K562 treated with DMSO at 1 percent for 48 hours (cell line): Measurements from ENCODE around the gene LTB4R2. TPM values are rescaled to one million over a fixed set of nuclear protein-coding genes. Genes with fewer than 3 reads are reported as not detected.

Experiments
- total RNA-seq: library from RNA; unstranded; fragments of 300-600 nt; gene quantifications from 2 replicates; pipeline ENCODE4 v1.2.3, GENCODE V29; 2022; ENCODE audit warnings: low replicate concordance; ENCODE audit errors: extremely low read depth

LTB4R2 gene, protein sequence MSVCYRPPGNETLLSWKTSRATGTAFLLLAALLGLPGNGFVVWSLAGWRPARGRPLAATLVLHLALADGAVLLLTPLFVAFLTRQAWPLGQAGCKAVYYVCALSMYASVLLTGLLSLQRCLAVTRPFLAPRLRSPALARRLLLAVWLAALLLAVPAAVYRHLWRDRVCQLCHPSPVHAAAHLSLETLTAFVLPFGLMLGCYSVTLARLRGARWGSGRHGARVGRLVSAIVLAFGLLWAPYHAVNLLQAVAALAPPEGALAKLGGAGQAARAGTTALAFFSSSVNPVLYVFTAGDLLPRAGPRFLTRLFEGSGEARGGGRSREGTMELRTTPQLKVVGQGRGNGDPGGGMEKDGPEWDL
- not detected in 2 replicates for total RNA-seq

DNA sequence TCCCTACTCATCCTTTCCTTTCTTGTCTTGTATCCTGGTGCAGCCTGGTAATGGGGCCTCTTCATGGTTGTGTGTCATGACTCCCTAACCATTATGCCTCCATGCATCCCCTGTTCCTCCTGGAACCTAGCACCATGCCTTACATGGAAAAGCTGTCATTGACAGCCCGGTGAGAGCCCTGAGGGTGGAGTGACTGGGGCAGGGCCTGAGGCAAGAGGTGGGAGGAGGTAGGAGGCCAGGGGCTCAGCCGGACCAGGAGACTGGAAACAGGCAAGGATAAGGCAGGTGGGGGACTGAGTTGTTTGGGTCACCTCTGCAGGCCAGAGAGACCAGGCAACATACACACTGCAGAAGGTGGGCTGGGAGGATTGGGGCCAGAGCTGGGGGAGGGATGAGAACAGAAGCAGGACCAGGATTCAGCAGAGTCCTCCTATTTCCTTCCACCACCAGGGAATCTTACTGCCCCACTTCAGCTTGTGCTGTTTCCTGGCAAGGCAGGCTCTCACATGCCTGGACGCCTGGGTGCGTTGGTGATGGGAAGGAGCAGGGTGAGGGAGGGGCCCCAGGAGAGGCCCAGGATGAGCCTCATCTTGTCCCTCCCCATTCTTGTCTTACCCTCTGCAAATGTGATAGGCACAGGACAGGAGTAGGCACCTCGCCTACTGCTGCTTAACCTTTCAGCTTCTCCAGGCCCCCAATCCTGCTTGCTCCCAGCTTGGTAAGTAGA lies at the start of gene LTB4R2:
LTB4R2 (plus strand) TSS at position 603 of the 727 bp plus-strand sequence. CDS start 525 bp downstream, outside the sequence.

DNA sequence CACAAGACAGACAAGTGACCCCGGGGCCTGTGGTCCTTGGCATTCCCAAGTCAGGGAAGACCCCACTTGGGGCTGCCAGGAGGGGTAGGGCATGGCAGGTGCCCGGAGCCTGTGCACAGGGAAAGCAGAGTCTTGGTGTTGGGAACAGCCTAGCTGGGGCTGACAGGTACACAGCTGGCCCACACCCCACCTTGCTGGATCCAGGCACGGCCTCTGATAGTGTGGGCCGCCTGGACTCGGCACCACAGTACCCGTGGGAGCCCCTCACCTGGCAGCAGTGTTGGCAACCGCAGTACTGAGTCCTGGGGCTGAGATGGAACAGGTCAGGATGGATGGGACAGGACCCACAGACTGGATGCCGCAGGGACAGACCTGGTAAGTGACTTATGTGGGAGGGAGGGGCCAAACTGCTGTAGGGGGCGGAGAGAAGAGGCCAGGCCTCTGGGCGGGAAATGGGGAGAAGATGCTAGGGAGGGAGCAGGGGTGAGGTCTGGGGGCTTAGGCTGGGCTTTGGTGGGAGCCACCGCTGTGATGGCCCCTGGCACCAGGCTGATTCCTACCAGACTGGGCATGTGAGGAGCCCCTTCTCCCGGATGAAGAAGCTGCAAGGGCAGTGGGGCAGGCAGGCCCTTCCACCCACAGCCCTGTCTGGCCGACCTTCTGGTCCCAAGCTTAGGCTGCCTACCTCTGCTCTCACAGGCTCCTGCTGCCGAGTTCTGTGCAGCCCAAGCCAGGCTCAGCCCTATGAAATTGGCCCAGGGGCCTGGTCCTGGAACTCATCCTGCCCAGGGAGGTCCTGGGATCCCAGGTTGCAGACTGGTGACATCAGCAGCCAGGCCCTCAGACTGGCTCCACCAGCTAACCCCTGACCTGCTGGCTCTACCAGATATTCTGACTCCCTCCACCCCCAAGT lies 46.9 kb upstream of the LTB4R2 start, which contains the start of gene TGM1:
TGM1 (minus strand) TSS at position 357 of the 913 bp plus-strand sequence. CDS start 825 bp downstream, outside the sequence.

DNA sequence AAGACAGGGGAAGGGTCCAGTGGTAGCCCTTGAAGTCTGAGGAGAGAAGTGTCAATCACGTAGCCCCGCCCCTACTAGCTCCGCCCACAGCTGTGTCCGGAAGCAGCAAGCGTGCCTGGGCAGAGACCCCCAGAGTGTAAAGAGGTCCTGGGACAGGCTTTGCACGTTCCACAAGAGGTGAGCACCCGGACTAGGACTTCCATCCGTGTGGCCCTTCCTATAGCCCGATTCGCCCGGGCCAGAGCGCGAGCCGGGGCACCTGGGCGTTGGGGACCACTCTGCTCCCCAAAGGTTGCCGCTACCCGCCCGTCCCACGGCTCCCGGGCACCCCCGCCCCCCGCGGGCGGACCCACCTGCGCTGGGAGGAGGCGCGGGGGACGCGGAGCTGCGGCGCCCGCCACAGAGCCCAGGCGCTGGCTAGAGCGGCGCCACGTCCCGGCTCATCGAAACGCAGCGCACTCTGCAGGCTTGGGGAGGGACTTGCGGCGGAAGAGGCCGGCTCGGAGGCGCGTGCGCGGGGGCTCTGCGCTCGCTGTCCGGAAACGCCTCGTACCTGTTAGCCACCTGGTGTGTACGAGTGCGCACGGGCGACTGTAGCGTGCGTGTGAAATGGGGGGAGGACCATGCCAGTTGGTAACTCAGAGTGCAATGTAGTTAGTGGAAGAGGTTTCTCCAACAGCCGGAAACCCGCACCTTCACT lies 38.7 kb upstream of the LTB4R2 start, which contains the start of gene RABGGTA:
RABGGTA (minus strand) TSS at position 464 of the 700 bp plus-strand sequence. CDS start 482 bp downstream, outside the sequence.

DNA sequence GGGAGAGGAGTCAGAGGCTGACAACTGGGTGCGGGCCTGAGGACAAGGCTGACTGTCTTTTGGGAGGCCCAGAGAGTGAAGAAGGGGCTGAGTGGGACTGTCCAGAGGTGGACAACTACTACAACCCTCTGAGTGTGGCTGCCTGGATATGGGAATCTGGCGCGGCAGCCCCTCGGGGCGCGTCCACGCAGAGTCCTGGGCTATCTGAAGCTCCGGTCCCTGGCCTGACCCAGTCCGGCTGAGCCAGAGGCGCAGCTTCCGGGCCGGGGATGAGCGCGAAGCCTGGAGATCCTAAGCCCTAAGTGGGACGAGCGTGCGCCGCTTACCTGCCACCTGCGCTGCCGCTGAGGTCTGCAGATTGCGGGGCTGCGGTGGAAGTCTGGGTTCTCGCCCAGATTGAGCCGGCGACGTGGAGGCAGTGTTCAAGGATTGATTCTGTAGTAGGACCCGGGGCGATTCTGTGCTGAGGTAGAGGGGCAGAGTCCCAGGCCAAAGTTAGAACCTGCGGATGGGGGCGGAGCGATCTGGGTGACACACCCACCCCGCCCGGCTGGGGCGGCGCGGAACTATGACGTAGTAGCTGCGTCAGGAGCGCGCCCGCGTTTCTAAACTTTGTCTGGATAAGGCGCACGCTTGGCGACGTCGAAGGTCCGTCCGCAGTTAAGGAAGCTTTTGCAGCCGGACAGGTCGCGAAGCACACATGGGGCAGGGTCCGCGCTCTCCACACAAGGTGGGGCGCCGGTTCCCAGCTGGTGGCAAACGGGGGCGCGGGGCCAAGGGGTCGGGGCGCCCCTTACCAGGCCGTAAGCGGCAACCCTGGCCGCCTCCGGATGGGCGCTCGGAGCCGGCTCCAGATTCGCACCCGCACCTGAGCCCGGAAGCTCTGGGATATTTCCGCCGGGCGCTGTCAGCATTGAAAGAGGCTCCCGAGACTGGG lies 10.4 kb upstream of the LTB4R2 start, which contains the start of the genes DHRS1 and NOP9:
DHRS1 (minus strand) TSS at position 526 of the 937 bp plus-strand sequence. CDS start 674 bp downstream, outside the sequence.
NOP9 (plus strand) TSS at position 596 of the 937 bp plus-strand sequence; CDS start at position 701, 105 bp downstream.

DNA sequence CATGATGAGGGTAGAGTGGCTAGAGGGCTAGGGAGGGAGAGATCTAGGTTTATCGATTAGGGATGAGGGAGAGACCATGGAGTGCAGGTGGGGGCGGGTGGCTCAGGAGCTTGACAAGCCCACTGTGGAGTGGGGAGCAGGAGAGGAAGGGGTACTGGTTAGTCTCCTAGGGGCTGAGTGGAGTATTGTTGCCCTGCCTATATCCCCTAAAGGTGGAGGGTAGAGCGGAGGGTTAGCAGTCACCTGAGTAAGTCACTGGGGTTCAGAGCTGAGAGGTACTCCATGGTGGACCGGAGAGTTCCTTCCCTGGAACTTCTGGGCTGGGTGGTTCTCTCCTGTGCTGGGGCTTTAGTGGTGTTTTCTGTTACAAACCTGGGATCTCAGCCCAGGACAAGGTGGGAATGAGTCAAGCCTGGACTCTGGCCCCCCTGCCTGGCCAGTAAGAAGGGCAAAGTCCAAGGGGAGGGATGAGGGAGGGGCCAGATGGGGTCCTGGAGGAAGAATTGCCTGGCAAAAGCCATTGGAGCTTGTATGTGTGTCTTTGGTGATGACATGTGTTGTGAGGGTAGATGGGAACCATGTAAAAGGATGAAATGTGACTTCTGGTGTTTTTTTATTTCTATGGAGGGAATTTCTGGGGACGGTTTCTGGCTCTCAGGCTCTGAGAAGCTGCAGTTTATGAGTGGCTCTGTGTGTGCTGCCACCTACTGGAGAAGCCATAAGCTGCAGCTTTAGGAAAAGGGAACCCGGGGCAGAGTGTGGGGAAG lies 2.2 kb upstream of the LTB4R2 start, which contains the start of gene CIDEB:
CIDEB (minus strand) TSS at position 403 of the 767 bp plus-strand sequence; CDS start at position 284, 119 bp downstream.

DNA sequence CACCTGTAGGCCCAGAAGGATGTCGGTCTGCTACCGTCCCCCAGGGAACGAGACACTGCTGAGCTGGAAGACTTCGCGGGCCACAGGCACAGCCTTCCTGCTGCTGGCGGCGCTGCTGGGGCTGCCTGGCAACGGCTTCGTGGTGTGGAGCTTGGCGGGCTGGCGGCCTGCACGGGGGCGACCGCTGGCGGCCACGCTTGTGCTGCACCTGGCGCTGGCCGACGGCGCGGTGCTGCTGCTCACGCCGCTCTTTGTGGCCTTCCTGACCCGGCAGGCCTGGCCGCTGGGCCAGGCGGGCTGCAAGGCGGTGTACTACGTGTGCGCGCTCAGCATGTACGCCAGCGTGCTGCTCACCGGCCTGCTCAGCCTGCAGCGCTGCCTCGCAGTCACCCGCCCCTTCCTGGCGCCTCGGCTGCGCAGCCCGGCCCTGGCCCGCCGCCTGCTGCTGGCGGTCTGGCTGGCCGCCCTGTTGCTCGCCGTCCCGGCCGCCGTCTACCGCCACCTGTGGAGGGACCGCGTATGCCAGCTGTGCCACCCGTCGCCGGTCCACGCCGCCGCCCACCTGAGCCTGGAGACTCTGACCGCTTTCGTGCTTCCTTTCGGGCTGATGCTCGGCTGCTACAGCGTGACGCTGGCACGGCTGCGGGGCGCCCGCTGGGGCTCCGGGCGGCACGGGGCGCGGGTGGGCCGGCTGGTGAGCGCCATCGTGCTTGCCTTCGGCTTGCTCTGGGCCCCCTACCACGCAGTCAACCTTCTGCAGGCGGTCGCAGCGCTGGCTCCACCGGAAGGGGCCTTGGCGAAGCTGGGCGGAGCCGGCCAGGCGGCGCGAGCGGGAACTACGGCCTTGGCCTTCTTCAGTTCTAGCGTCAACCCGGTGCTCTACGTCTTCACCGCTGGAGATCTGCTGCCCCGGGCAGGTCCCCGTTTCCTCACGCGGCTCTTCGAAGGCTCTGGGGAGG lies 985 bp downstream of the LTB4R2 start, which contains the start of gene LTB4R:
LTB4R (plus strand) TSS at position 857 of the 959 bp plus-strand sequence. CDS start 4,150 bp downstream, outside the sequence.

DNA sequence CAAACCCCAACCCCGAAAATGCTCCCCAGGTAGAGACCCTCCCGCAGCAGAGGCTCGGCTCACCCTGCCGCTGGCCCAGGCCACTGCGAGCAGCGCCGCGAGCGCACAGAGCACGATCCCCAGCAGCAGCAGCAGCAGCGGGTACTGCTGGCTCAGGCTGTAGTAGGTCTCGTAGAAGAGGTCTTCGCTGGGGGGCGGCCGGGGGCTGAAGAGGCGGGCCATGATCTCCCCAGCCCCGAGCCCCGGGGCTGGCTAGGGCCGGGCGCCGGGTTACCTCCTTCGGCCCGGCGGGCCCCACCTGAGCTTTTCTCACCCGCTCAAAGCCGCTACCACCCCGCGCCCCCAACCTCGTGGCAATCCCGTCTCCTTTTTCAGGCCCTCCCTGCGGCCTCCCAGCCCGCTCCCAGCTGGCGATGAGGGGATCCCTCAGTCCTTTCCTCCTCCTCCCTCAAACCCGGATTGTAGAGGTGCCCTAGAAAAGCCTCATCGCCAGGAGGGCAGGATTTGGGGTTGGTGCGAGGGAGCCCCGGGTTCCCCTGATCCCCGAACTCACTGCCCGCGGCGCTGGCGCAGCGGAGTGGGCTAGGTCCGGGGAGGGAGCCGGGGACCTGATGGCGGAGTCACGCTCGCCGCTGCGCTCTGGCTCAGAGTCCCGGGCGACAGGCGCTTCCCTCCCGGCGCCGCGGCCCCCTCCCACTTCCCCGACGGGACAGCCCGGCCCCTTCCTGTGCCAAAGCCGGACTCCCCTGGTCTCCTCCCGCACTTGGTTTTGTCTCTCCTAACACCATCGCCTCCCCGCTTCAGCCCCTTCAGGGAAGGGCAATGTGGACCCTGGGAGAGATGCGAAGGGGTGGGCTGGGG lies 24.7 kb downstream of the LTB4R2 start, which contains the start of gene ADCY4:
ADCY4 (minus strand) TSS at position 641 of the 861 bp plus-strand sequence; CDS start at position 222, 419 bp downstream.

DNA sequence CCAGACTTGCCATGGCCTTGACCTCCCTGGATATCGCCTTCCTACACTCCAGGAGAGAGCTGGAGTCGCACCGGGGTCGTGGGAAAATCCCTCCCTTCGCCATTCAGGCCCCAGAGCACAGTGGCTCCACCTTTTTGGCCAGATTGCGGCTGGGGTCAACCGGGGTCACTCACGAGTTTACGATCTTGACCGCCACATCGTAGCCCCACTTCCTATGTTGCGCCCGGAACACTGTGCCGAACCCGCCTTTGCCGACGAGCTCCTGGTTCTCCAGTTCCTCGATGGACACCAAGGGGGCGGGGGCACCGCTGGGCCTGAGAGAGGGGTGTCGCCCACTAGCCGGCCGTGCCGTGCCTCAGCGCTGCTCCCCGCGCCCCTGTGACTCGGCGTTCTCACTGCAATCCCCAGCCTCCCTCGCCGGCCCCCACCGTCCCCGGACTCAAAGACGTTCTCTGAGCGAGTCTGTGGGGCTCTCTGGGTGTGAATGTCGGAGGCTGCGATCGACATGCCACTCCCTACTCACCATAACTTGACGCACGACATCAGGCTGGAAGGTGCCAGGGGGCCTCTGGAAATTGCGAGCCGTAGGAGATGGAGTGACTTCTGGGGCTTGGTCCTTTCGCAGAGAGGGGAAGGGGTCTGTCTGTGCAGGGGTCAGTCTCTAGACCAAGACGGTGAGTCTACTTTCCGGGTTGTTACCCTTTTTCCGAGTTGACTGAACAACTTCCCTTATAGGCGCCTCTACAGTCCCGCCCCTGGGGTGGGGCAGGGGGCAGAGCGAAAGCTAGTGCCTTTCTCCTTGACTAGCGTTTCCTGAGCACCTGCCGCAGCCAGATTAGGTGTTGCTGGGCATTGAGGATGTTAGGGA lies 29.6 kb downstream of the LTB4R2 start, which contains the start of gene RIPK3:
RIPK3 (minus strand) TSS at position 708 of the 868 bp plus-strand sequence; CDS start at position 543, 165 bp downstream.

Other genes with a start within 250 kb of the LTB4R2 start
- not detected in 2 replicates for gene CPNE6, start 238.6 kb upstream of the LTB4R2 start, total RNA-seq
- not detected in 2 replicates for gene PCK2, start 215.8 kb upstream of the LTB4R2 start, total RNA-seq
- not detected in 2 replicates for gene DCAF11, start 195.4 kb upstream of the LTB4R2 start, total RNA-seq
- gene NRL, start 195.2 kb upstream of the LTB4R2 start, total RNA-seq: not detected in 2 replicates
- gene FITM1, start 179.5 kb upstream of the LTB4R2 start, total RNA-seq: not detected in 2 replicates
- not detected in 2 replicates for gene PSME1, start 173.9 kb upstream of the LTB4R2 start, total RNA-seq
- not detected in 2 replicates for gene EMC9, start 168.5 kb upstream of the LTB4R2 start, total RNA-seq
- not detected in 2 replicates for gene PSME2, start 163.5 kb upstream of the LTB4R2 start, total RNA-seq
- gene RNF31, start 162.6 kb upstream of the LTB4R2 start, total RNA-seq: not detected in 2 replicates
- not detected in 2 replicates for gene IRF9, start 148.9 kb upstream of the LTB4R2 start, total RNA-seq
- gene REC8, start 138.1 kb upstream of the LTB4R2 start, total RNA-seq: not detected in 2 replicates
- gene IPO4, start 121.3 kb upstream of the LTB4R2 start, total RNA-seq: not detected in 2 replicates
- gene TM9SF1, start 114.7 kb upstream of the LTB4R2 start, total RNA-seq: not detected in 2 replicates
- gene TSSK4, start 104.4 kb upstream of the LTB4R2 start, total RNA-seq: not detected in 2 replicates
- not detected in 2 replicates for gene CHMP4A, start 96.7 kb upstream of the LTB4R2 start, total RNA-seq
- not detected in 2 replicates for gene MDP1, start 94.1 kb upstream of the LTB4R2 start, total RNA-seq
- gene NEDD8, start 77.8 kb upstream of the LTB4R2 start, total RNA-seq: not detected in 2 replicates
- gene GMPR2, start 77.2 kb upstream of the LTB4R2 start, total RNA-seq: not detected in 2 replicates
- not detected in 2 replicates for gene TINF2, start 67.5 kb upstream of the LTB4R2 start, total RNA-seq
- gene TGM1, start 47.0 kb upstream of the LTB4R2 start, total RNA-seq: not detected in 2 replicates
- not detected in 2 replicates for gene RABGGTA, start 38.5 kb upstream of the LTB4R2 start, total RNA-seq
- not detected in 2 replicates for gene DHRS1, start 10.4 kb upstream of the LTB4R2 start, total RNA-seq
- not detected in 2 replicates for gene NOP9, start 10.3 kb upstream of the LTB4R2 start, total RNA-seq
- gene CIDEB, start 2.2 kb upstream of the LTB4R2 start, total RNA-seq: not detected in 2 replicates
- not detected in 2 replicates for gene LTB4R, start 1.4 kb downstream of the LTB4R2 start, total RNA-seq
- gene ADCY4, start 24.9 kb downstream of the LTB4R2 start, total RNA-seq: not detected in 2 replicates
- gene RIPK3, start 29.9 kb downstream of the LTB4R2 start, total RNA-seq: not detected in 2 replicates
- not detected in 2 replicates for gene NFATC4, start 58.0 kb downstream of the LTB4R2 start, total RNA-seq
- not detected in 2 replicates for gene NYNRIN, start 88.9 kb downstream of the LTB4R2 start, total RNA-seq
- gene CBLN3, start 119.5 kb downstream of the LTB4R2 start, total RNA-seq: not detected in 2 replicates
- gene KHNYN, start 119.8 kb downstream of the LTB4R2 start, total RNA-seq: 69.1 TPM in 1 of 2 replicates, not detected in the other
- not detected in 2 replicates for gene SDR39U1, start 132.6 kb downstream of the LTB4R2 start, total RNA-seq
- not detected in 2 replicates for gene CMA1, start 198.1 kb downstream of the LTB4R2 start, total RNA-seq